Left renal cortex interstitium (tissue), 4 donors: ENCODE results near the gene SUGT1. TPM values are rescaled to one million over a fixed set of nuclear protein-coding genes. Genes with fewer than 3 reads are reported as not detected.

ENCODE experiments used
- DNase-seq, 4 donors: peaks; one replicate each; pipeline ENCODE4 v3.0.0-alpha.2; 2013; ENCODE audit warnings: low read depth in 4 of 4, low spot score in 2 of 4, missing footprints in 1 of 4
- polyA plus RNA-seq, 4 donors: library from polyadenylated mRNA; unstranded; fragments of 120-200 nt; gene quantifications; one replicate each; pipeline ENCODE4 v1.2.1, GENCODE V29; 2013; ENCODE audit not compliant: insufficient read length in 4 of 4

SUGT1 gene
- polyA plus RNA-seq, 4 donors = 47.5 to 62.5 (median 51.3) TPM

- DNase-seq = no peak
Observed at GRCh38 chr13:52734075-52734623, 81.5 kb downstream of the SUGT1 start.

GRCh38 chr13:52736891-52737290, 84.3 kb downstream of the SUGT1 start:
- no peak for DNase-seq

- DNase-seq = no peak
Observed at GRCh38 chr13:52737451-52737850, 84.8 kb downstream of the SUGT1 start.

- no peak for DNase-seq
Observed at GRCh38 chr13:52737965-52738364, 85.3 kb downstream of the SUGT1 start.

GRCh38 chr13:52738719-52739467, 86.3 kb downstream of the SUGT1 start:
- peak in 1 of 4 donors; percentile 34 for DNase-seq

GRCh38 chr13:52739468-52740071, 86.9 kb downstream of the SUGT1 start, which contains the start of gene CNMD:
CNMD (minus strand) TSS chr13:52739820; CDS start chr13:52739701, 119 bp downstream.
- DNase-seq = no peak

GRCh38 chr13:52743569-52743968, 90.9 kb downstream of the SUGT1 start:
- DNase-seq = no peak

GRCh38 chr13:52743988-52744387, 91.4 kb downstream of the SUGT1 start:
- DNase-seq = no peak

- no peak for DNase-seq
Observed at GRCh38 chr13:52744842-52745375, 92.3 kb downstream of the SUGT1 start.

- no peak for DNase-seq
Observed at GRCh38 chr13:52746141-52746540, 93.5 kb downstream of the SUGT1 start.

GRCh38 chr13:52749419-52749818, 96.8 kb downstream of the SUGT1 start:
- DNase-seq = no peak

Other genes starting within 250 kb of the SUGT1 start
- 1 to 10 TPM; 6.4 to 8.3 (median 7.9) TPM for gene THSD1, start 246.7 kb upstream of the SUGT1 start, polyA plus RNA-seq
- gene VPS36, start 202.2 kb upstream of the SUGT1 start, polyA plus RNA-seq = 10 to 100 TPM; 46.6 to 71.2 (median 52.8) TPM
- gene CKAP2, start 197.4 kb upstream of the SUGT1 start, polyA plus RNA-seq = 10 to 100 TPM; 48.2 to 59.1 (median 52.5) TPM
- gene HNRNPA1L2, start 10.4 kb upstream of the SUGT1 start, polyA plus RNA-seq = 10 to 100 TPM; 20.1 to 25.8 (median 21.4) TPM
- gene CNMD, start 87.0 kb downstream of the SUGT1 start, polyA plus RNA-seq = 1 to 10 TPM in 1 of 4 donors, under 1 TPM in 3; 0.58 to 1.3 (median 0.87) TPM
- gene PCDH8, start 195.8 kb downstream of the SUGT1 start, polyA plus RNA-seq = under 1 TPM in 2 of 4 donors, not detected in 2; 0.09 to 0.18 TPM